Activated effector memory CD4-positive, alpha-beta T cell treated with anti-CD3 and anti-CD28 coated beads, Interleukin-2, amount 50 U/mL, for 16 hours (primary cell): ENCODE measurements around the gene MMP24.
"Not testable (repeated sequence)": the region's sequence is repeated elsewhere in the genome, so short reads cannot be mapped to it uniquely, and the experiment has no call there.

Source experiments
- DNase-seq: peaks from one replicate; pipeline ENCODE4 v3.0.0-alpha.2; 2020

Gene MMP24

DNA sequence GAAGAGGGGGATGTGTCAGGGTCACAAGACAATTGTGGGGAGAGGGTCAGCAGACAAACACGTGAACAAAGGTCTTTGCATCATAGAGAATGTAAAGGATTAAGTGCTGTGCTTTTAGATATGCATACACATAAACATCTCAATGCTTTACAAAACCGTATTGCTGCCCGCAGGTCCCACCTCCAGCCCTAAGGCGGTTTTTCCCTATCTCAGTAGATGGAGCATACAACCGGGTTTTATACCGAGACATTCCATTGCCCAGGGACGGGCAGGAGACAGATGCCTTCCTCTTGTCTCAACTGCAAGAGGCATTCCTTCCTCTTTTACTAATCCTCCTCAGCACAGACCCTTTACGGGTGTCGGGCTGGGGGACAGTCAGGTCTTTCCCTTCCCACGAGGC is 35.8 kb downstream of the MMP24 start:
- DNase-seq, result not testable (repeated sequence)

DNA sequence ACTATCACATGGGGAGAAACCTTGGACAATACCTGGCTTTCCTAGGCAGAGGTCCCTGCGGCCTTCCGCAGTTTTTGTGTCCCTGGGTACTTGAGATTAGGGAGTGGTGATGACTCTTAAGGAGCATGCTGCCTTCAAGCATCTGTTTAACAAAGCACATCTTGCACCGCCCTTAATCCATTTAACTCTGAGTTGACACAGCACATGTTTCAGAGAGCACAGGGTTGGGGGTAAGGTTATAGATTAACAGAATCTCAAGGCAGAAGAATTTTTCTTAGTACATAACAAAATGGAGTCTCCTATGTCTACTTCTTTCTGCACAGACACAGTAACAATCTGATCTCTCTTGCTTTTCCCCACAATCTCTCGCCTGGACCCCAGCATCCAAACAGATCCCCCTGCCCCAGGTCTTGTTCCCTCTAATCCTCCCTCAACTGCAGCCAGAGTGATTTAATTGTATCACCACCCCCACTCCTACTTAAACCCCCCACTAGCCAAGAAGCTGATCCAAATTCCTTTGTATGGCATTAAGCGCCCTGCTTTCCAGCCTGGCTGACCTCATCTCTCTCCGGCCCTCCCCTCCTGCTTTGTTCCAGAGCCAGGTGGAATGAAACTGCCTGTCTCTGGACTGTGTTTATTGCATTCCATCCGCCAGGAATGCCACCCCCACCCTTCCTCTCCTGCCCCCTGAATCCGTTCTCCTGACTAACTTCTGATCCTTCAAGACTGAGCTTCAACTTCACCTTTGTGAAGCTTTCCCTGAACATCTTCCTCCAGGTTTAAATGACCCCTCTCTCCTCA is 36.4 kb downstream of the MMP24 start:
- not testable (repeated sequence) for DNase-seq

DNA sequence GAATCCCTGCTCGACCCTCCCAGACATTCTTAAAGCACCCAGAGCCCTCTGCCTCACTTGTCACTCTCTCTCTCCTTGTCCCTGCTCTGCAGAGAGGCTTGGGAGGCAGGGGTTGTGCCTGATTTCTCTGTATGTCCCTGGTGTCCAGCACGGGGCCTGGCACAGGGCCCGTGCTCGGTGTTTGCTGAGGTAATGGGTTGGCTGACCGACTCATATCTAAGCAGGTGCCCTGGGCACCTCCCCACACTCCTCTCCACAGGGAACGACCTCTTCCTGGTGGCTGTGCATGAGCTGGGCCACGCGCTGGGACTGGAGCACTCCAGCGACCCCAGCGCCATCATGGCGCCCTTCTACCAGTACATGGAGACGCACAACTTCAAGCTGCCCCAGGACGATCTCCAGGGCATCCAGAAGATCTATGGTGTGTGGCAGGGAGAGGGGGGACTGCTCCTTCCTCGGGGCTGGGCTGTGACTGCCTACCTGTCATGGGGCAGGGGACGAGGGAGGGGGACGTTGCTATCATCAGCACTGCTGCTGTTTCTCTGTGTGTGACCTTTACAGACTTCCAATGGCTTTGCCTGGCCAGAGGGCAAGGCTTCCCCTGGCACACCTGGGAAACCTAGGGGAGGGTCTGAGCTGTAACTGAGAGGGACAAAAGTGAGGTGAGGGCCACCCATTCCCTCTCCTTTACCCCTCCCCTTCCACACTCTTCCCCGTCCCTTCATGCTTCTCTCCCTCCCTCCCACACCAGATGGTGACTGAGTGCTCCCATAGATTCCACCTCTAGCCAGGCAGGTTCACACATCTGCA is 37.2 kb downstream of the MMP24 start:
- no peak for DNase-seq

DNA sequence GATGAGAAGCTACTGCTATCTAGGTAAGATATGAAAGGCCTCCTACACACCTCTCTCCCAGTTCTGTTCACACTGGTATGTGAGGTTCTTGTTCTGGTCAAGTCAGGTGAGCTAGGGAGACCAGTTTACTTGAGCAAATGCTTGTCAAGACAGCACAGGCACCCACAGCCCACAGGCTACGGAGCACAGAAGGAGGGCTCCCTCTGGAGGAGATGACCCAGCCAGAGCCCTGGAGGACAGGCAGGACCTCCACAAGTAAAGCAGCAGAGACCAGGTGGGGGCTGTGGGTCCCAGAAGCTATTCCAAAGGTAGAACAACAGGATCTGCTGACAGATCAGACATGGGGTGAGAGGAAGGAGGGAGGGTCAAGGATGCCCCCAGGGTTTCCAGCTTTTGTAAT is 38.3 kb downstream of the MMP24 start:
- no peak for DNase-seq

DNA sequence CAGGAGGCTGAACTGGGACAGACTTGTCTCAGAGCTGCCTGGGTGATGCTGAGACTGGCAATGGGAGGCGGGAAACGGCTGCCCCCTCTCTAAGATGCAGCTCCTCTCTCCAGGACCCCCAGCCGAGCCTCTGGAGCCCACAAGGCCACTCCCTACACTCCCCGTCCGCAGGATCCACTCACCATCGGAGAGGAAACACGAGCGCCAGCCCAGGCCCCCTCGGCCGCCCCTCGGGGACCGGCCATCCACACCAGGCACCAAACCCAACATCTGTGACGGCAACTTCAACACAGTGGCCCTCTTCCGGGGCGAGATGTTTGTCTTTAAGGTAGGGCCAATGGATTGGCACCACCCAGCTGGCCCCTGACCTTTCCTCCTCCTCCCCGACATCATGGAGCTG is 40.6 kb downstream of the MMP24 start:
- no peak for DNase-seq

DNA sequence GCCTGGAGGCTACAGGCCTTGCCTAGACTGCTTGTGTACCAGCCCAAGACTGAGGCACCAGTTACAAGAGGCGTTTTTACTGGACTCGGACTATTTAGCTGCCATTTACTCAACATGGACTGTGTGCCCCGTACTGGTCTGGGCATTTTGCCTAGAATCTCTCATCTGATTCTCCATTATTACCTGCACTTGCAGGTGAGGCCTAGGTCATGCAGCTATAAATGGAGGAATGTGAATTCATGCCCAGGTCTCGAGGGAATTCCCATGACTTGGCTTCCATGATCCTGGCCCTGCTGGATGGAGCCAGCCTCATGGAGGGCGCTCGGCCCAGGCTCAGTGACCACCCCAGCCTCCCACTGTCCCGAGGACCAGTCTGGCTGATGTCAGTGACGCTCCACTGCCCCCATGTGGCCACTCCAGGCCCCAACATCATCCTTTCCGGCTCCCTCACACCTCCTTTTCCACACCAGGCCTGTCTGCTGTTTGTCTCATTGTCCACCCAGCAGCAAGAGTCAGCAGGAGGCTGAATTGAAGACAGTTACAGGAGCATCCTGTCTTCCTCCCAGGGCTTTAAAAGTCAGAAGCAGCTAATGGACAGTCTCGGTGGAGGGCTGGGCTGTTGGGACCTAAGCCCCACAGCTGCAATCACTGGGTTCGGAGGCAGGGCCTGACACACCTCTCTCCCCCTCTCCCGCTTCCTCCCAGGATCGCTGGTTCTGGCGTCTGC is 42.7 kb downstream of the MMP24 start:
- DNase-seq, result peak; percentile 76

DNA sequence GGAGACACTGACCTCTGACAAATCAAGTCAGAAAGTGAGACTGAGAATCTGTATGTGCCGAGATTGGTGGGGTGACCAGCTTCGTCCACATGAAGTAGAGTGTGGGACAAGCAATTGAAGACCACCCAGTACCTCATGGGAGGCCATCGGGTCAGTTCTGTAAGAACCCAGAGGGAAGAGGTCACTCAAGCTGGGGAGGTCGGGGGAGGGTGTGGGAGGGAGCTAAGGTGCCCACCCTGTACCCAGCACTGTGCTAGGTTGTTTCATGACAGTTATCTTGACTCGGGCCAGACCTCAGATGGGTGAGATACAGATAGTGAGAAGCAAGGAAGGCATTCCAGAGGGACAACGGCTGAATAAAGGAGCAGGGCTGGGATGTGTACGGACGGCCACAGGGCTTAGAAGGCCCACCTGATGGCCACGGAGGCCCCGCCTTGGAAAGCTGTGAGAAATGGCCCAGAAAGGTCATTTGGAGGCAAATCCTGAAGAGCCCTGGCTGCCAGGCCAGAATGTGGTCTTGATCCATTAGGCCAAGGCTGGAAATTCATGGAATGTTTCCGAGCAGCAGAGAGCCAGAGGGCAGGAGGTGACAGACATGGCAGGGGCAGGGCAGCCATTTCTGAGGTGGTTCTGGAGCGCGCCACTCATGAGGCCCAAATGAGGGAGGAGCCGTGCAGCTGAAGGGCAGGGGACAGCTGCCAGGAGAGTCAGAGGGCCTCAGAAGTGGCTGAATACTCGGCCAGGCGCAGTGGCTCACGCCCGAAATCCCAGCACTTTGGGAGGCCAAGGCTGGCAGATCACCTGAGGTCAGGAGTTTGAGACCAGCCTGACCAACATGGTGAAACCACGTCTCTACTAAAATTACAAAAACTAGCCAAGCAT is 43.8 kb downstream of the MMP24 start:
- DNase-seq, result no peak

DNA sequence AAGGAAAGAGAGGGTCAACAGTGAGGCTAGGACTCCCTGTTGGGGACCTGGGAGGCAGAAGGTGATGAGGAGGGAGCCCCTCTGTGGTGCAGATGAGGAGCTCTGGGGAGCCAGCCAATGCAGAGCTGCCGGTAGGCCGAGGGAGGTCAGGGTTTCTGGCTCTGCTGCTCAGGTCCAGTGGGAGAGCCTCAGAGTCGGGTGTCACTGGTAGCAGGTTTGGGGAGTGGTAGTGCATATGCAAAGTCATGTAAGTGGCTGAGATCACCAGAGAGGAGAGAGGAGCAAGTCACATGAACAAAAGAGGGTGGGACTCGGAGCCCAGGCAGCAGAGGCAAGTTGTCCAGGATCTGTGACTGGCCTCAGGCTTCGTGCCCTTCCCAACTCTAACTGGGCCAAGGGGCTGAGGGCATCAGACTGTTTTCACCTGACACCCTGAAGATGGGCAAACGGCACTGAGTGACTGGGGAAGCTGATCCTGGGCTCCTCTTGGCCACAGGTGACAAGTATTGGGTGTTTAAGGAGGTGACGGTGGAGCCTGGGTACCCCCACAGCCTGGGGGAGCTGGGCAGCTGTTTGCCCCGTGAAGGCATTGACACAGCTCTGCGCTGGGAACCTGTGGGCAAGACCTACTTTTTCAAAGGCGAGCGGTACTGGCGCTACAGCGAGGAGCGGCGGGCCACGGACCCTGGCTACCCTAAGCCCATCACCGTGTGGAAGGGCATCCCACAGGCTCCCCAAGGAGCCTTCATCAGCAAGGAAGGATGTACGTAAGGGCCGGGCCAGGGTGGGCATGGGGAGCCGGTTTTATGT is 44.8 kb downstream of the MMP24 start:
- DNase-seq, result no peak

DNA sequence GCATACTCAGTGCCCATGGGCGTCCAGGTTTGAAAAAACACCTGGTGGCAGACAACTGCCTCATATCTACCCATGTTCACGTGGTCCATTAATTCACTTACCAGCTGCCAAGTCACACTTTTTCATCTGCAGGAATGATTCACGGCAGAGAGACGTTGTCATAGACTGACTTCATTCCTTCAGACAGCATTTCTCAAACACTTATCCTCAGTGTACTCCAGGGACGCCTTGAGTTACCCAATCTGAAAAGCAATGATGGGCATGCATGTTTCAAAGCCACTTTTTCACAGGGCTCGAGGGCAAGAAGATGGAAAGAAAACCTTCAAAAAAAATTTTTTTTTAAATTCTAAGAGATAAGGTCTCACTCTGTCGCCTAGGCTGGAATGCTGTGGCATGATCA is 45.4 kb downstream of the MMP24 start:
- DNase-seq, result no peak

DNA sequence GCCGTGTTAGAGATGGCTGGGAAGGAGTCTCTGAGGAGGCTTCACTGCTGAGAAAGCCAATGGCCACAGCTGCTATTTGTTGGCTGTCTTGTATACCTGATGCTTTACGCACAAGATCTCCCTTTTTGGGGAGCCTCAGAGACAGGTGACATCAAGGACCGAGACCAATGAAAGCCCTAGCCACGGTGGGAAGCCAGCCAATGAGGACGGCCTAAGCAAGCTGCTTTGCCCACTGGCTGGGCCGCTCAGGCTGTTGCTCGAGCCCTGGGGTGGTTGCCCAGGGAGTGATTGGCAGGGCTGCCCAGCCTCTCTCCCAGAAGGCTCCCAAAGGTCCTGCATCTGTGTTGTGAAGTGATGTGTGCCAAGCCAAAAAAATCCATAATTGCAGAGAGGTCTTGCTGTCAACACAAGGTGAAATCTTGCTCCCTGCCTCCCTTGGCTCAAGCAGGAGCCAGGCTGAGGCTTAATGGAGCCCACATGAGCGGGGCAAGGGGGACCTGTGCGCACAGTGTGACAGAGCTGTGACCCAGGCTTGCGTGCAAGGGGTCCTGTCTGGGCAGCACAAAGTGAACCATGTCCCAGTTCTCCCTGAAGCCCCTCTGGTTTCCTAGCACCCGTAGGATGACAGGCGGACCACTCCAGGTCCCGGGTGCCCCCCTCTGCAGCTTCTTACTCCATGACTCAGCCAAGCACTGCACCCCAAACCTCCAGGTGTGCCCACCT is 47.1 kb downstream of the MMP24 start:
- no peak for DNase-seq

DNA sequence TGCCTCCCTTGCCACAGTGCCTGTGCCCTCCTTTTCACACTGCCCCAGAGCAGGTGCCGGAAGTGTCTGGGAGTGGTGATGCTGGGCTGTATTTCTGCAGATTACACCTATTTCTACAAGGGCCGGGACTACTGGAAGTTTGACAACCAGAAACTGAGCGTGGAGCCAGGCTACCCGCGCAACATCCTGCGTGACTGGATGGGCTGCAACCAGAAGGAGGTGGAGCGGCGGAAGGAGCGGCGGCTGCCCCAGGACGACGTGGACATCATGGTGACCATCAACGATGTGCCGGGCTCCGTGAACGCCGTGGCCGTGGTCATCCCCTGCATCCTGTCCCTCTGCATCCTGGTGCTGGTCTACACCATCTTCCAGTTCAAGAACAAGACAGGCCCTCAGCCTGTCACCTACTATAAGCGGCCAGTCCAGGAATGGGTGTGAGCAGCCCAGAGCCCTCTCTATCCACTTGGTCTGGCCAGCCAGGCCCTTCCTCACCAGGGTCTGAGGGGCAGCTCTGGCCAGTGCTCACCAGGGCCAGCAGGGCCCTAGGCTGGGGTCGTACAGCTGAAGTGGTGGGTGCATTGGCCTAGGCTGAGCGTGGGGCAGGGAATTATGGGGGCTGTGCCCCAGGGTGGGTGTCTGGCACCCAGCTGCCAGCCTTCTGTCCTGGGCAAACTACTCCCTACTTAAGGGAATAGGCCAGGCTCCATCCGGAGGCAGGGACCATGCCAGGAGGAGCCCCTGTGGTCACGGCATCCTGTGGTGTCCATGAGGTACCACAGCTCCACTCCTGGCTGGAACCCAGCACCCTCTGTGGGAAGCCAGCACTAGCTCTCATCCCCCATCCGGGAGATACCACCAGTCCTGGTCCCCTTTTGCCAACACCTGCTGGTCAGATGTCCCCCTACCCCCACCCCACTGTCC is 47.9 kb downstream of the MMP24 start:
- no peak for DNase-seq

DNA sequence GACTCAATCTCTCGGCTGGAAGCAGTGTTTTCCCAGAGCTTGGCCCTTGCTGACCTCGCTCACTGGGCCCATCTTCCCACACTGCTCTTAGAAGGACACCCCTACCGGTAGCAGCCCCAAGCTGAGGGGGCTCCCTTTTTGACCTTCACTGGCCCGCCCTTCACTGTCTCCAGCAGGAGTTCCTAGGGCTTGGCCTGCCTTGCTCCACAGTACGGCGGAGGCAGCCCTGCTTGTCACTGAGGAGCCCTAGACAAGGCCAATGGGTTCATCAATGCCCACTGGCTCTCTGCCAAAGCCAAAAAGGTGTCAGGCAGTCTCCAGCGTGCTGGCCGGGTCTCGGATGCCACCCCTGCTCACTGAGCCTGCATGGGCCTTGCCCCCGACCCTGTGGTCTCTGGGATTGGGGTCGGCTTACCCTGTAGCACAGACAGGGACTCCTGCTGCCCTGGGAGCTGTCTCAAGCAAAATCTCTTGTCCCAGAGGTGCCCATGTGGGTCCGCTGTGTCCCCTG is 49.3 kb downstream of the MMP24 start:
- DNase-seq, result no peak

DNA sequence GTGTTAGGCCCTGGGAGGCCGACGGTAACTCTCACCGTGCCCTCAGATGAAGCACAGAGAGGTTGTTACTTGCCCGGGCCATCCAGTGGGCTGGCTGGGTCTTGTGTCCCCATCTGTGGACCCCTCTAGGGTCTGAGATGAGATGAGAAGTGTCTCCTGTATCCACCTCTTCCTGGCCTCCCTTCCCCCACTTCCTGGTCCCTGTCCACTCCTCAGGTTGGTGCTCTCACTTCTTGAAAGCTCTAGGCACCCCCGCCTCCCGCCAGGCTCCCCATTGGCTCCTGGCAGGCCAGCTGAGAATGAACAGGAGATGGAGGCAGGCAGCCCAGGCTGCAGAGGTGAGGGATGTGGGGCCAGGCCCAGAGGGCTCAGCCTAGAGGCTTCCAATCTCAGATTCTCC is 49.9 kb downstream of the MMP24 start:
- no peak for DNase-seq

DNA sequence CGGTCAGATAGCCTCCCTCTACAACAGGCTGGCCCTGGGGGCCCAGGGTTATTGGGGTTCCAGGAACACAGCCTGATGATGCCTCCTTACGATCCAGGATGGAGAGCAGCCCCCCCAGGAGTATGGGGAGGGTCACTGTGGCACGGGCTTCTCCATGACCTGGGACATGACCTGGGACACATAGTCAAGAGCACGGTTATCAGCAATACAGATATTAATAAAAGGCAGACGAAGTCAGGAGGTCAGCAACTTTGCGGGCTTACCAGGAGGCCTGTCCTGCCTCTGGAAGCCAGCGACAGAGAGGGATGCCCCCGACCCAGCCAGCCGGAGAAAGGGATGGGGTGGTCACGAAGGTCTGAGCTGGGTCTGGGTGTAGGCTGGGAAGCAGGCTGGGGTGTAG is 50.6 kb downstream of the MMP24 start:
- DNase-seq, result no peak

DNA sequence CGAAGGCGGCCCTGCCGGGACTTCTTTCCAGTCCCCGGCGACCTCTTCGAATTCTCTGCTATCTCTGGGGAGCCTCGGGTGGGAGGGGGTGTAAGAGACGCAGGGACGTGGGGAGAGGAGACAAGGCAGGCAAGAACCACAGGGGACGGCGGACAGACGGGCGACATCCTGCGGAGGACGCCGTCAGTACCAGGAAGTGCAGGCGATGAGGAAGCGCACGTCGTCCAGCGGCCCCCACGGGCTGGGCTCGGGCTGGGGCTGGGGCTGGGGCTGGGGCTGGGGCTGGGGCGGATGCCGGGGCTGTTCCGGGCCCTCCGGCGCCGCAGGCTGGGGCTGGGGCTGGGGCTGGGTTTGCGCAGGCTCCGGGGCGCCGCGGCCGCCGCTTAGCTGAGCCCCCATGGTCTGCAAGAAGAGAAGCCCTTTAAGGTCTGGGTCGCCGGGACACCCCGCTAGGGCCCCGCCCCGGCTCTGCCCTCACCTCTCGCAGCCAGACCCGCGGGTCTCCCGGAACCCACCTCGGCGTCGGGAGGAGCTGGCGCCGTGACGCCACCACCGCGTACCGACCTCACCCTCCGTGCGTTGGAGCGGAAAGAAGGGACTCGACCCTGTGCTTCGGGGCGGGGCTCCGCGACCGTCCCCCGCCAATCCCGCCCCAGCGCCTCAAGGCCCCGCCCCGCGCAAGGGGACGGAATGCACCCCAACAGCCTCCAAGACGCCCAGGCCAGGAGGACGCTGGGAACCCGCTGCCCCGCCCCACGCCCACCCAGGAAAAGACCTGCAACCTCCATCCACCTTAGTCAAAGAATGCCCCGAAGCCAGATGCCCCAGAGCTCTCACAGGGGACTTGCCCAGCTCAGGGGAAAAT is 51.3 kb downstream of the MMP24 start, which contains the start of gene MMP24OS:
TSS of gene MMP24OS (minus strand) at position 592 of the 865 bp plus-strand sequence. CDS start at position 399, 193 bp downstream.
- peak; percentile 96 for DNase-seq

DNA sequence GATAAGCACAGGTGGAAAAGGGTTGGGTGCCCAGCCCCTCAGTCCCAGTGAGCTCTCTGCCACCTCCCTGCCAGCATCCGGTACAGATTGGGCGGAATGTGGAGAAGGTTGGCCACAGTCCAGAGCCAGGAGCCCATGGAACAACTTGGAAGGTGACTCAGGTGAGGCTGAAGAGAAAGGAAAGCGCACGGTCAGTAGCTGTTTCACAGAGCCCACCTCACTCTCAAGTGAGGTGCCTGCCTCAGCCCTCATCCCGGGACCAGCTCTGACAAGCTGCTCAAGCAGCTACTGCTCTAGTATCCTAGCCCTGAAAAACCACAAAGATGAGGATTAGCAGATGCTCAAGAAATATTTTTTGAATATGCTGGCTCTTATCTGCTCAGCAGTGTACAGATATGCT is 52.5 kb downstream of the MMP24 start:
- DNase-seq, result no peak

DNA sequence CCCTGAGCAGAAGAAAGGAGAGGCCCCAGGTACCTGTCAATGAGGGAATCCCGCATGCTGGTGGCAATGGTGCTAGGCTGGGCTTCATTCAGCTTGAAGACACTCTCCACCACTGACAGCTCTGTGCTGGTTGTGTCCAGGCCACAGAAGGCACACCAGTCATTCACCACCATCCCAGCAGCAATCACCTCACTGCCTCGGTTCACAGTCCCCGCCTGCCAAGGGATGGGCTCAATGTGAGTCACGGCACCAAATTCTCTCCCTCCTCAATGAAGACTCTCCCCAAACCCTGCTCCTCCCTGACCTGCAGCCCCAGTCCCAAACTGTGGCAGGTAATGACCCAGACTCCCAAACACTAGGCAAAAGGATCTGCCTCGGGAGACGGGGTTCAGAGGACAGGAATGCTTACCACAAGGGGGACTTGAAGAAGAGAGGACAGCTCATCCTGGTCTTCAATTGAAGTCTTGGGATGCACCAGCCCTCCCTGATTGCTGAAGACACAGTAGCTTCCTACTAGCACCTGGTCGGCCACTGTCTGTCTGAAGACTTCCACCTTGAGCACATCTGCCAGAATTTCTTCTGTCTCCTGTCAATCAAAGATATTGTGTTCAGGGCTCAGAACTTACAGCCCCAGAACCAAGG is 53.2 kb downstream of the MMP24 start:
- DNase-seq, result no peak

DNA sequence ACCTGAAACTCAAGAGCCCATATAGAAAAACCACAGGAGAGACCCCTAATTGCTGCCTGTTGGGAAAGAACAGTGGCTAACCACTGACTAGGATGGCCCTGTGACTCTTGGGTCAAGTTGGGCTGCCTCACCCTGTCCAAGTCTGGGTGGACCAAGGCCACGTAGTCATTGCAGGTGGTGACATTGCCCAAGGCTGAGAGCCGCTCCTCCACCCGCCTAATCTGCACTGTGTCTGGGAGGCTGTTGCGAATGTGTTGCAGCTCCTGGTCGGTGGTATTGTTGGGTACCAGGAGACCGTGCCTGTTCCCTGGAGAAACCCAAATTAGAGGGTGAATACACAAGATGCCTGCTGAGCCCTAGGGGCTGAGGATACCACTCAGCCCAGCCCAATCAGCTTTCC is 54.0 kb downstream of the MMP24 start:
- no peak for DNase-seq
